Endothelial cell of umbilical vein (primary cell): ENCODE measurements around the gene FER. TPM values are rescaled to one million over a fixed set of nuclear protein-coding genes. Genes with fewer than 3 reads are reported as not detected.

Experiments used
- BruUV-seq: library from RNA; stranded (reverse); fragments of 400-500 nt; replicated peaks from 2 replicates; lab custom pipeline; 2021; lab: Mats Ljungman, UMichigan
- CTCF ChIA-PET: fragments of 300-600, 350-600 bp; sonication (Branson Sonifier 250); formaldehyde crosslinking; loops from one replicate; lab custom pipeline; 2021; ENCODE audit warnings: antibody characterized with exemption, inconsistent platforms; lab: Charles Lee
- POLR2A ChIA-PET: fragments of 300-600, 350-600 bp; sonication (Branson Sonifier 250); formaldehyde crosslinking; loops from one replicate; lab custom pipeline; 2021; ENCODE audit warnings: antibody characterized with exemption, inconsistent platforms; lab: Charles Lee
- DNase-seq: peaks from one replicate; pipeline ENCODE4 v3.0.0-alpha.2; 2011; ENCODE audit warnings: low read depth, low spot score
- FAIRE-seq: peaks from 2 replicates; lab custom pipeline; 2011; peaks lifted over from hg19 to GRCh38; lab: Jason Lieb, UNC
- H2AFZ ChIP-seq: 2 replicates; pipeline ENCODE4 v1.6.0; 2012; ENCODE audit warnings: low read depth, low read length, control low read depth, inconsistent platforms
- H3K27ac ChIP-seq: 2 replicates; pipeline ENCODE4 v1.5.1; 2011; ENCODE audit warnings: low read depth, mild to moderate bottlenecking, control low read depth, low read length, moderate library complexity; ENCODE audit not compliant: insufficient read depth
- H3K27me3 ChIP-seq, 2 experiments: 2 replicates each; pipeline versions ENCODE4 v1.6.0 to v1.6.1; 2011; ENCODE audit warnings: low read length in 2 of 2, mixed read lengths in 1 of 2; ENCODE audit not compliant: control insufficient read depth in 2 of 2, insufficient read depth in 2 of 2
- H3K36me3 ChIP-seq, 2 experiments: 2 replicates in 1 of 2; 3 replicates in 1 of 2; pipeline ENCODE4 v1.5.1; 2011; ENCODE audit warnings: low read length in 2 of 2, mild to moderate bottlenecking in 1 of 2, moderate library complexity in 1 of 2; ENCODE audit not compliant: control insufficient read depth in 2 of 2, insufficient read depth in 2 of 2; ENCODE audit errors: extremely low read depth in 1 of 2
- H3K4me1 ChIP-seq: 3 replicates; pipeline ENCODE4 v1.5.1; 2011; ENCODE audit warnings: mild to moderate bottlenecking, low read length; ENCODE audit not compliant: control insufficient read depth, insufficient read depth; ENCODE audit errors: extremely low read depth
- H3K4me2 ChIP-seq: 2 replicates; pipeline ENCODE4 v1.6.1; 2011; ENCODE audit warnings: low read length, control low read depth, mixed read lengths; ENCODE audit not compliant: insufficient read depth
- H3K4me3 ChIP-seq, 3 experiments: fragments of 200-600 bp in 1 of 3; sonication (generic), shearing (Covaris generic) in 1 of 3; replicated peaks in 1 of 3; 2 replicates each; pipeline ENCODE4 v1.5.1; 2011 to 2016; ENCODE audit warnings: control low read depth in 3 of 3, low read length in 3 of 3, mild to moderate bottlenecking in 2 of 3, inconsistent platforms in 1 of 3, low read depth in 1 of 3, moderate library complexity in 1 of 3; ENCODE audit not compliant: insufficient read depth in 1 of 3
- H3K79me2 ChIP-seq: 2 replicates; pipeline ENCODE4 v1.6.0; 2012; ENCODE audit warnings: low read length, inconsistent platforms; ENCODE audit not compliant: control insufficient read depth, insufficient read depth
- H3K9ac ChIP-seq: replicated peaks from 2 replicates; pipeline ENCODE3; 2011; ENCODE audit warnings: low read length, control low read depth; ENCODE audit not compliant: insufficient read depth; ENCODE audit errors: extremely low read depth
- H3K9me1 ChIP-seq: replicated peaks from 3 replicates; pipeline ENCODE4 v1.6.0; 2011; ENCODE audit warnings: mild to moderate bottlenecking, low read length; ENCODE audit not compliant: control insufficient read depth, insufficient read depth; ENCODE audit errors: extremely low read depth
- H3K9me3 ChIP-seq: replicated peaks from 2 replicates; pipeline ENCODE4 v1.5.1; 2012; ENCODE audit warnings: low read length, inconsistent platforms; ENCODE audit not compliant: control insufficient read depth, insufficient read depth
- H4K20me1 ChIP-seq: replicated peaks from 2 replicates; pipeline ENCODE3; 2011; ENCODE audit warnings: mild to moderate bottlenecking, low read length; ENCODE audit not compliant: control insufficient read depth, insufficient read depth; ENCODE audit errors: extremely low read depth
- CTCF ChIP-seq, 2 donors: IDR thresholded peaks; 1 replicate in 1 of 2; 2 replicates in 1 of 2; pipeline ENCODE4 v1.5.1; 2011; ENCODE audit warnings: low read length in 2 of 2, mild to moderate bottlenecking in 2 of 2, moderate library complexity in 2 of 2, control low read depth in 1 of 2, inconsistent platforms in 1 of 2, low read depth in 1 of 2; ENCODE audit not compliant: insufficient read depth in 1 of 2; ENCODE audit errors: extremely low read depth in 1 of 2
- EZH2 ChIP-seq: IDR thresholded peaks from 2 replicates; pipeline ENCODE4 v1.6.1; 2012; ENCODE audit warnings: borderline replicate concordance, low read depth, mild to moderate bottlenecking, moderate library complexity, low read length, inconsistent platforms; ENCODE audit not compliant: severe bottlenecking
- FOS ChIP-seq: IDR thresholded peaks from 2 replicates; pipeline ENCODE4 v1.6.1; 2011; ENCODE audit warnings: mild to moderate bottlenecking, low read length, moderate library complexity, borderline replicate concordance; ENCODE audit not compliant: insufficient read depth
- GATA2 ChIP-seq: IDR thresholded peaks from 2 replicates; pipeline ENCODE4 v1.7.0; 2011; ENCODE audit warnings: low read depth, mild to moderate bottlenecking, moderate library complexity, mixed read lengths, low read length; ENCODE audit not compliant: insufficient read length, insufficient read depth
- JUN ChIP-seq: IDR thresholded peaks from 2 replicates; pipeline ENCODE4 v1.6.1; 2011; ENCODE audit warnings: borderline replicate concordance, low read depth; ENCODE audit not compliant: insufficient read length, insufficient read depth
- MAX ChIP-seq: IDR thresholded peaks from 2 replicates; pipeline ENCODE4 v1.6.1; 2011; ENCODE audit not compliant: insufficient read depth, insufficient read length
- MYC ChIP-seq: IDR thresholded peaks from one replicate; pipeline ENCODE4 v1.6.1; 2011; ENCODE audit warnings: mild to moderate bottlenecking, low read depth, low read length
- POLR2A ChIP-seq: IDR thresholded peaks from 2 replicates; pipeline ENCODE4 v1.6.1; 2012; ENCODE audit warnings: low read depth, mild to moderate bottlenecking, control low read depth, low read length
- POLR2AphosphoS5 ChIP-seq: IDR thresholded peaks from 2 replicates; pipeline ENCODE4 v1.6.1; 2012; ENCODE audit warnings: low read depth, mild to moderate bottlenecking, control low read depth, low read length, moderate library complexity; ENCODE audit not compliant: insufficient read depth
- dilution Hi-C: fragments of 300-500 bp; cut with MboI; formaldehyde crosslinking; loops from one replicate; pipeline ENCODE4 v1.15.0; 2019; ENCODE audit warnings: low sequenced_read_pairs; ENCODE audit not compliant: extremely low pct_ligation_motif_present
- intact Hi-C: fragments of 100-400 bp; cut with micrococcal nuclease; formaldehyde crosslinking; loops from one replicate; pipeline ENCODE4 v1.10.0; 2022
- polyA plus RNA-seq, 4 experiments: library from polyadenylated mRNA; depleted of rRNA in 3 of 4; stranded (reverse) in 3 of 4; unstranded in 1 of 4; fragments of >200 nt; gene quantifications; 2 replicates each; pipeline versions ENCODE4 v1.2.1 to v1.2.3, GENCODE V29; 2011 to 2012; ENCODE audit warnings: missing spikeins in 1 of 4
- total RNA-seq: library from RNA; stranded (reverse); gene quantifications from 2 replicates; pipeline ENCODE4 v1.2.3, GENCODE V29; 2021

The FER gene
- total and polyA plus RNA-seq, 2 donors (not counting 3 experiments of a cell fraction or from before 2014, with no cell fraction given), result 2.3 to 27.5 TPM

DNA sequence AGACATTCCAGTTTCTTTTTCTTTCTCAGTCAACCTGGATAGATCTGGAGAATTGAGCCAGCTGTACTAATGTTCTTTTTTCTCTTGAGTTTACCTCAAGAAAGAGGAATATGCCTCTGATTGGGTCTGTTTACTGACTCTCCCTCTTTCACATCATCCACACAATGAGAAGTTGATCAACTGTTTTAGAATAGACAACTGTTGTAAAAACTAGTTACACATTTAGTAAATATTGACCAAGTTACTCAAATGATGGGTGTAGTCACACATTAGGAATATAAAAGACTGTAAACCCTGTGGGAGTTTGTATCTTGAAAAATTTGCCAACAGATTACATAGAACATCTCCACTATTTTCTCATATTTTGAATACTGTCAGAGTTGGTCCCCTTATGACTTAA, 330.8 kb downstream of the FER start:
- intact Hi-C loops (no loop called here), dilution Hi-C loops (no loop called here)
- BruUV-seq, result no TSS peak
- Histone ChIP-seq H3K9me3 (no peaks in the 10 kb centered on the region), H3K27ac (no peak overlapping the region), H3K4me3 (no peak overlapping the region), H2AFZ (no peak overlapping the region), H3K27me3 (no peaks in the 10 kb centered on the region), H3K4me1 (peaks cover 2% of the 10 kb centered on the region), H4K20me1 (no peaks in the 10 kb centered on the region), H3K4me2 (no peak overlapping the region), H3K9me1 (no peaks in the 10 kb centered on the region), H3K9ac (no peak overlapping the region), H3K79me2 (no peaks in the 10 kb centered on the region), H3K36me3 (no peaks in the 10 kb centered on the region)
- no peak for FAIRE-seq
- no peak for DNase-seq
- no peak for TF ChIP-seq FOS
- no peak for TF ChIP-seq POLR2A
- CTCF ChIA-PET, result no interaction called here
- POLR2A ChIA-PET, result no interaction called here

- Histone ChIP-seq H3K4me2 (no peak overlapping the region), H3K79me2 (no peaks in the 10 kb centered on the region), H3K4me1 (peaks cover 2% of the 10 kb centered on the region), H3K9me3 (no peaks in the 10 kb centered on the region), H3K36me3 (no peaks in the 10 kb centered on the region), H4K20me1 (no peaks in the 10 kb centered on the region), H3K9ac (no peak overlapping the region), H3K4me3 (no peak overlapping the region), H3K27me3 (no peaks in the 10 kb centered on the region), H3K27ac (no peak overlapping the region), H3K9me1 (no peaks in the 10 kb centered on the region), H2AFZ (no peak overlapping the region)
- CTCF ChIA-PET, result interaction anchor here (1.3 kb wide), 1 partner anchor 18 kb away, joined by 5 read pairs; no protein-coding TSS in a partner anchor
- dilution Hi-C loops, result no loop called here
- no TSS peak for BruUV-seq
- DNase-seq (no peak), FAIRE-seq (no peak)
- no peak for TF ChIP-seq POLR2AphosphoS5
- no peak for TF ChIP-seq MYC
- no peak for TF ChIP-seq GATA2
- TF ChIP-seq CTCF (IDR thresholded peaks at IDR 0.05; ENCODE audit: extremely low read depth in 1 of 2, insufficient read depth in 1 of 2, low read depth in 1 of 2, low read length in 2 of 2), result no peak
- no peak for TF ChIP-seq MAX
- no peak for TF ChIP-seq JUN
- no peak for TF ChIP-seq FOS
- no peak for TF ChIP-seq EZH2
- TF ChIP-seq POLR2A, result no peak
- intact Hi-C loops, result no loop called here
- POLR2A ChIA-PET, result no interaction called here
These were observed 332.8 kb downstream of the FER start for GRCh38 chr5:109080481-109080880.
